NCI-H1105 (cell line): ENCODE measurements around the gene PDLIM4.
A peak's percentile ranks its signal among the peaks of the same experiment; 100 is the strongest.

Experiments
- DNase-seq: peaks from one replicate; lab custom pipeline; 2025; lab: John Stamatoyannopoulos, UW

The PDLIM4 gene

GRCh38 chr5:132257131-132258101 is at the start of gene PDLIM4:
Gene PDLIM4 (plus strand): TSS chr5:132257696. CDS start chr5:132257735, 39 bp downstream.
- no peak for DNase-seq

GRCh38 chr5:132207778-132208177 is 49.7 kb upstream of the PDLIM4 start:
- no peak for DNase-seq

DNA sequence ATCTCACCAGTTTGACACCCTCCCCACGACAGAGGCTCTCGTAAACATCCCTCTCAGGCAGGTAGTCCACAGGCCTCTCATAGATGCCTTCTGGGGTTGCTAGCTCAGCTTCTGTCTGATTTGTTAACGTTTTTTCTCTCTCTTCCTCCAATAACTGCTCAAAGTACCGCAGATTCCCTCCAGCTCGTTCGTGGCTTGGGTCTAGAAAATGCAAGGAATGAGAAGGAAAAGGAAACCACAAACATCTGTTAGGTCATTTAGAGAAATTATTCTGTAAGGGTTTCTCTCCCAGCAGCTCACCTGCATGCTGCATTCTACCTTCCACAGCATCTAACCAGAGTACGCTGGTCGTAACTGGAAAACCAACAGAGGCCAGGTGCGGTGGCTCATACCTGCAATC is 48.4 kb upstream of the PDLIM4 start:
- DNase-seq, result no peak

- DNase-seq, result no peak
Observed at GRCh38 chr5:132209901-132210545, 47.5 kb upstream of the PDLIM4 start.

- no peak for DNase-seq
Observed at GRCh38 chr5:132210944-132211343, 46.6 kb upstream of the PDLIM4 start.

- no peak for DNase-seq
Observed at GRCh38 chr5:132211787-132212186, 45.7 kb upstream of the PDLIM4 start.

- DNase-seq, result no peak
Observed at GRCh38 chr5:132213666-132214065, 43.8 kb upstream of the PDLIM4 start.

DNA sequence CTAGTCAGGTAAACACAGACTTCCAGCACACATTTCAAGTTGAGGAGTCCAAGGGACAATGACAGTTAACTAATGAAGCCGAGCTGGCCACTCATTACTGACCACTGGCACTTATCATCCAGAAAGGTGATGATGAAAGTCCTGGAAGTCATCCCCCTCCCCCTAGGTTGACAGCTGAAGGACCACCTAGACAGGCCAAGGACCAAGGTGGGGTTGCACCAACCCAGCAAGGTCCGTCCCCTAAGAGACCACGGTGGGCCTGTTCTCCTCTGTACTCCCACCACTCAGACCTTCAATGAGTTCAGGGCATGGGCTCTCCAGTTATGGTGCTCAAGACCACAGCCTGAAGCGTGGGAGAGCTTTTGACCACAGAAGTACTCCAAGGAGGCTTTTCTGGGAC is 43.0 kb upstream of the PDLIM4 start:
- no peak for DNase-seq

GRCh38 chr5:132215329-132215728 is 42.2 kb upstream of the PDLIM4 start:
- DNase-seq, result no peak

DNA sequence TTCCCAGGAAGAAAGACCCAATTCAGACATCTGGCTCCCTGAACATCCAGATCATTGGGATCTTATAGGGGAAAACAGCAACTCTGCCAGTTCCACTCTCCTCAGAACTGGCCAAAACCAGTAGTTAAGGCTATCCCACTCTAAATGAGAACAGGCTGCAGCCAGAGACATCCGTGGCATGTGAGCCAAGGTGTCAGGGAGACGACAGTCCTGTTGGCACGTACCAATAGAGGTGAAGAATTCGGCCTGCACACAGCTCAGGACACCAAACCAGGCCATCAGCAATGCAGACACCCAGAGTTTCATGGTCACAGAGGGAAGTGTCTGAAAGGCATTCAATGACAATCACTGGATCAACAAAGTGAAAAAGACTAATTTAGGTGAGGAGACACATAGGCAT is 39.2 kb upstream of the PDLIM4 start:
- DNase-seq, result no peak

GRCh38 chr5:132219289-132219970 is 38.1 kb upstream of the PDLIM4 start:
- no peak for DNase-seq

- no peak for DNase-seq
Observed at GRCh38 chr5:132219981-132220380, 37.5 kb upstream of the PDLIM4 start.

DNA sequence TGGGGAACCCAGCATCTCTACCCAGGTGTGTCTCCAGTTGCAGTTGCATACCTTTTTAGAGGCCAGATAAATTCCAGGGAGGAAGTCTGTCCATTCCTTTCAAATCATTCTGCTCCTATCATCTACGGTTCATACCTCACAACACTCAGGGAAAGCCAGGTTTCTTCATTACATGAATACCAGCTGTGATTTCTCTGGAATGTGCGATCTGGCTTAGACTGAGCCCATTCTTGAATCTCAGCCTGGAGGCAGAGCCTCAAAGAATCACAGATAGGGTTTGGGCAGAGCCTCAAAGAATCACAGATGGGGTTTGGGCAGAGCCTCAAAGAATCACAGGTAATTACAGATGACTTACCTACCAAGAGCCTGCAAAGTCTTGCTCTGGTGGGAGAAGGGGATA is 37.0 kb upstream of the PDLIM4 start:
- DNase-seq, result no peak

GRCh38 chr5:132221781-132222648 is 35.5 kb upstream of the PDLIM4 start:
- DNase-seq, result no peak

DNA sequence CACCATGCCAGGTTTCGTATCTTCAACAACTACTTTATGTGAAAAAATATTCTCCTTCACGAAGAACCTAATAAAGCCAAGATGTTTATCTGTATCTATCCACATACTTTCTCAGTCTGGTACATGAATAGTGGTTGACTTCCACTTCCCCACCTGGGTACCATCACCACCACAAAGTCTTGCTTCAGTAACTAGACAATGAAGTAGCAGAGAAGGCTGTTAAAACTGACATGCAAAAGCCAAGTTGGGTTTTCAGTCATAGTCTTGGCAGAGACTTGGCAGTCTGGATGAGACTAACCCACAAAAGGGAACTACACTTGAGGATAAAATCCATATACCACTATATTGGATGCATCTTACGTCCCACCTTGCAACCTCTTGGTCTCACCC is 34.9 kb upstream of the PDLIM4 start:
- no peak for DNase-seq

GRCh38 chr5:132223861-132224260 is 33.6 kb upstream of the PDLIM4 start:
- DNase-seq, result no peak

DNA sequence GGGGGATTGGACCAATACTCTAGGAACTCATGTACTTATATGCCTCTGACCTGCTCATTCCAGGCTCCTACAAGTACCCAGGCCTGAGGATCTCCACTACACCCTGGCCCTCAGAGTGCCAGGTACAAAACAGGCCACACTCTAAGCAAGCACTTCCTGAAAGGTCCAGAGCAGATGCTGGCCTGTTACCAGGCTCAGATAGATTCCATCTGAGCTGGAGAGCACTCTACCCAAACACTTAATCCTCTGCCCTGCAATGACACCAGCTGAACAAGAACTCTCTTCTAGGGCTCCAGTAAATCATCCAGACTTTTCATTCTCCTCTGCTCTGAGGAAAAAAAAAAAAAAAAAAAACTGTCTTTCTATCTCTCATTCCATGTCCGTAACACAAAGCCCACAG is 32.8 kb upstream of the PDLIM4 start:
- no peak for DNase-seq

DNA sequence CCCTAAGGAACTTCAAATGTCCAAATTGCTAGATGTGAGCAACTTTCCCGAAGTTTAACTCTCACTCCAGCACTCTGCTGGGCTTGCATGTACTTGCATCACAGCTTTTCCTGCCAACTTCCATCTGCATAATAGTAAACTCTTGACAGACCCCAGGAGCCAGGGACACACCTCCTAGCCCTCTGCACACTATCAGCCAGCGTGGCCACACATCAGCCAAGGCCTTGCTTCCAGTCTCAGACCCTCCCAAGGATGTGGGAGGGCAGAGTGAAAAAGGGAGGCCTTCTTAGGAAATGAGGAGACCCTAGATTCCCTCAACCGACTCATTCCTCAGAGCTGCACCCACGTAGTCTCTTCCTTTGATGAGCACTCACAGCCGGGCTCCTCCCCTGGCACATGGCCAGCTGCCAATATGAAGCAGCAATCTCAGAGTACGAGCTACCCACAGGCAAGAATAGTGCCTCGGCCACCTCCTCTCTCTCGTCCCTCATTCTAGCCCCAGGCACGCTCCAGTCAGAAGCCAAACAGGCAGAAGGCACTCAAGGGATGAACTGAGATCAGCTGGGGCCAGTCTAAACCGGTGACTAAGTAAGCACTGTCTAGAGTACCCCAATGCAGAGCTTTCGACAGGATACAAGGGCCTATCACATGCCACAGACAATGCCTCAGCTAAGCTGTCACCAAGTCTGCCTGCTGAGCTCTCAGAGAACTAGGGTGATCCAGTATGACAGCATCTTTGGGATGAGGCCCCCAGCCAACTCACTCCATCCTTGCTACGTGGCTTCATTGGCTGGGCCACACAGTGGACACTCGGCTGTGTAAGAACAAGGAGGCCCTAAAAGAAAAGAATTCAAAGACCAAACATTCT is 32.1 kb upstream of the PDLIM4 start:
- DNase-seq, result peak; percentile 22

DNA sequence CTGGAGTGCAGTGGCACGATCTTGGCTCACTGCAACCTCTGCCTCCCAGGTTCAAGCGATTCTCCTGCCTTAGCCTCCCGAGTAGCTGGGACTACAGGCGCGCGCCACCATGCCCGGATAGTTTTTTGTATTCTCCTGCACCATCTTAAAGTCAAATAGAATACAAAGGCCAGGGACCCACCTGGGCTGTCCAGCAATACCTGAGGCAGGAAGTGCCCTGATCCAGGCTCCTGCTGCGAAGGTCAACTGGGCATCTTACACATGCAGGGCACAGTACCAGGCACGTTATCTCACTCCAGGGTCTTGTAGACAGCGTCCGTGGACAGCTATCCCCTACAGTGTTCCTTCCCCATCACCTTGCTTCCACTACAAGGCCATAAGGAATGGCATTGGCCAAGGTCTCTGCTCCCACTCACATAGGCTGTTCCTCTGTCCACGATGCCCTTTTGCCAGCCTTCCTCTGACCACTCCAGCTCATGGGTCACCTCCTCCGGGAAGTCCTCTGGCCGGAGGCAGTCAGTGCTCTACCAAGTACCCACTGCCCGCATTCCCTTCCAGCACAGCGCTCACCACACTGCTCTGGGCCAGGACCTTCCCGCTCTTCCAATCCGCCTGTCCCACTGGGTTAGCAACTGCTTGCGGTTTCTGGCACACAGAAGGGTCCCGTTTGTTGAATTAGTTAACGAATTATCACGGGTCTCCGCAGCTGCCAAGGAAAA is 30.8 kb upstream of the PDLIM4 start:
- no peak for DNase-seq

DNA sequence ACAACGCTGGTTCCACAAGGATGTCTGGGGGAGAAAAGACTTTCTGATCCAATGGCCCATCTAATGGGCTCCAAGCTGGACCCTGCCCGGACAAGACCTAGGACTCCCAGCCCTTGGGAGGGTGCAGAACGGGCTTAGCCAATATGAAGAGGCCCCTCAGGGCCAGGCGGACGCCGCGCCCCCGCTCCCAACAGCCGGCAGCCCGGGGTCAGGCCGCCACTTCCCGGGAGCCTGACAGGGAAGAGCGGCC is 30.3 kb upstream of the PDLIM4 start:
- DNase-seq, result no peak
